Measurements from ENCODE around the gene EZH2. TPM values are rescaled to one million over a fixed set of nuclear protein-coding genes. Genes with fewer than 3 reads are reported as not detected.

The EZH2 gene
- total and polyA plus RNA-seq, 2 donors from 2014 or later: 1.6 to 4.7 TPM

DNA sequence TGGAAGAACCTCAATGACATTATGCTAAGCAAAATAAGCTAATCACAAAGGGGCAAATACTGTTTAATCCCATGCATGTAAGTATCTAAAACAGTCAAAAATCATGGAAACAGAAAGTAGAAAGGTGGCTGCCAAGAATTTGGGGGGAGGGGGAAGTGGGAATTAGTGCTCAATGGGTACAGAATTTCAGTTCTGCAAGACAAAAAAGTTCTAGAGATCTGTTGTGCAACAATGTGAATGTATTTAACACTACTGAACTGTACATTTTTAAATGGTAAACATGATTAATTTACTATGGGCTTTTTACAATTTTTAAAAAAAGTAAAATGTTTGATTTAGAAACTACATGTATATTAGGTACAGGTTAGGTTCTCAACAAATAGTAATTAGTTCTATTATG, 11.9 kb downstream of the EZH2 start:
- Histone ChIP-seq H3K27ac (ENCODE audit: low read depth in 2 of 2, low read length in 2 of 2) (no peak overlapping the region), H3K9me3 (ENCODE audit: control insufficient read depth in 2 of 3, insufficient read depth in 1 of 3, low read length in 3 of 3) (no peaks in the 10 kb centered on the region), H3K27me3 (ENCODE audit: control insufficient read depth, insufficient read depth, low read length) (no peaks in the 10 kb centered on the region), H3K4me1 (ENCODE audit: control insufficient read depth in 2 of 3, insufficient read depth in 2 of 3, low read depth in 1 of 3, low read length in 3 of 3) (no peaks in the 10 kb centered on the region), H3K4me3 (ENCODE audit: low read length in 3 of 3) (no peak overlapping the region), H3K36me3 (ENCODE audit: control insufficient read depth in 2 of 3, insufficient read depth in 3 of 3, low read length in 3 of 3) (no peaks in the 10 kb centered on the region), H3K9ac (ENCODE audit: low read length in 3 of 3) (no peak overlapping the region)
- FAIRE-seq (no peak), DNase-seq (no peak)
- intact Hi-C loops (cut with DNase I): no loop called here
- no peak for TF ChIP-seq CTCF (IDR thresholded peaks at IDR 0.05; ENCODE audit: borderline replicate concordance, extremely low read depth, insufficient read depth)

- Histone ChIP-seq H3K9me3 (ENCODE audit: control insufficient read depth in 2 of 3, insufficient read depth in 1 of 3, low read length in 3 of 3) (no peaks in the 10 kb centered on the region), H3K4me1 (ENCODE audit: control insufficient read depth in 2 of 3, insufficient read depth in 2 of 3, low read depth in 1 of 3, low read length in 3 of 3) (no peaks in the 10 kb centered on the region), H3K27me3 (ENCODE audit: control insufficient read depth, insufficient read depth, low read length) (no peaks in the 10 kb centered on the region), H3K36me3 (ENCODE audit: control insufficient read depth in 2 of 3, insufficient read depth in 3 of 3, low read length in 3 of 3) (no peaks in the 10 kb centered on the region), H3K9ac (ENCODE audit: low read length in 3 of 3) (no peak overlapping the region), H3K27ac (ENCODE audit: low read depth in 2 of 2, low read length in 2 of 2) (no peak overlapping the region), H3K4me3 (ENCODE audit: low read length in 3 of 3) (no peak overlapping the region)
- DNase-seq (no peak), FAIRE-seq (no peak)
- intact Hi-C loops (cut with DNase I): no loop called here
- no peak for TF ChIP-seq CTCF (IDR thresholded peaks at IDR 0.05; ENCODE audit: borderline replicate concordance, extremely low read depth, insufficient read depth)
Measured at GRCh38 chr7:148871551-148871950, 12.5 kb downstream of the EZH2 start.

DNA sequence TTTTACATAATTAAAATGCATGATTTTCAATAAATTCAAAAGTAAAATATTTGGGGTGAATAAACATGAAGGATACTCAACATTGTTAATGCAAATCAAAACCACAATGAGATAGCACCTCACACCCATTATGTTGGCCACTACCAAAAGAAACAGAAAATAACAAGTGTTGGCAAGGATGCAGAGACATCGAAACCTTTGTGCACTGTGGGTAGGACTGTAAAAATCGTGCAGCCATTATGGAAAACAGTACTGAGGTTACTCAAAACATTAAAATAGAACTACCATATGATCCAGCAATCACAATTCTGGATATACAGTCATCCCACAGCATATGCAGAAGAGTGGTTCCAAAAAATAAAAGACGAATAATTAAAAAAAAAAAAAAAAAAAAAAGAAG, 13.1 kb downstream of the EZH2 start:
- H3K9ac ChIP-seq (ENCODE audit: low read length in 3 of 3): no peak overlapping the region
- H3K9me3 ChIP-seq (ENCODE audit: control insufficient read depth in 2 of 3, insufficient read depth in 1 of 3, low read length in 3 of 3): no peaks in the 10 kb centered on the region
- no peak for TF ChIP-seq CTCF (IDR thresholded peaks at IDR 0.05; ENCODE audit: borderline replicate concordance, extremely low read depth, insufficient read depth)
- no peaks in the 10 kb centered on the region for H3K36me3 ChIP-seq (ENCODE audit: control insufficient read depth in 2 of 3, insufficient read depth in 3 of 3, low read length in 3 of 3)
- H3K27me3 ChIP-seq (ENCODE audit: control insufficient read depth, insufficient read depth, low read length): no peaks in the 10 kb centered on the region
- FAIRE-seq (no peak), DNase-seq (no peak)
- H3K4me3 ChIP-seq (ENCODE audit: low read length in 3 of 3): no peak overlapping the region
- intact Hi-C loops (cut with DNase I): no loop called here
- H3K27ac ChIP-seq (ENCODE audit: low read depth in 2 of 2, low read length in 2 of 2): no peak overlapping the region
- H3K4me1 ChIP-seq (ENCODE audit: control insufficient read depth in 2 of 3, insufficient read depth in 2 of 3, low read depth in 1 of 3, low read length in 3 of 3): no peaks in the 10 kb centered on the region

DNA sequence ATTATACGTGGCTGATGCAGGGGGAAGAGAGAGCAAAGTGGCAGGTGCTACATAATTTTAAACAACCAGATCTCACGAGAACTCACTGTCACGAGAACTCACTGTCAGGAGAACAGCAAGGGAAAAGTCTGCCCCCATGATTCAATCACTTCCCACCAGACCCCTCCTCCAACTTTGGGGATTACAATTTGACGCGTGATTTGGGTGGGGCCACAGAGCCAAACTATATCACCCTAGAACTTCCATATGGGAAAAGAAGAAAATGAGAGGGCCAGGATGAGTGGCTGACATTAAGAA, 15.8 kb downstream of the EZH2 start:
- no peaks in the 10 kb centered on the region for H3K9me3 ChIP-seq (ENCODE audit: control insufficient read depth in 2 of 3, insufficient read depth in 1 of 3, low read length in 3 of 3)
- intact Hi-C loops (cut with DNase I): no loop called here
- no peaks in the 10 kb centered on the region for H3K27me3 ChIP-seq (ENCODE audit: control insufficient read depth, insufficient read depth, low read length)
- no peak overlapping the region for H3K4me3 ChIP-seq (ENCODE audit: low read length in 3 of 3)
- DNase-seq (no peak), FAIRE-seq (no peak)
- H3K27ac ChIP-seq (ENCODE audit: low read depth in 2 of 2, low read length in 2 of 2): no peak overlapping the region
- no peak overlapping the region for H3K9ac ChIP-seq (ENCODE audit: low read length in 3 of 3)
- TF ChIP-seq CTCF (IDR thresholded peaks at IDR 0.05; ENCODE audit: borderline replicate concordance, extremely low read depth, insufficient read depth): no peak
- no peaks in the 10 kb centered on the region for H3K36me3 ChIP-seq (ENCODE audit: control insufficient read depth in 2 of 3, insufficient read depth in 3 of 3, low read length in 3 of 3)
- H3K4me1 ChIP-seq (ENCODE audit: control insufficient read depth in 2 of 3, insufficient read depth in 2 of 3, low read depth in 1 of 3, low read length in 3 of 3): no peaks in the 10 kb centered on the region
